ENCODE data around the gene NXPH3.

The NXPH3 gene

DNA sequence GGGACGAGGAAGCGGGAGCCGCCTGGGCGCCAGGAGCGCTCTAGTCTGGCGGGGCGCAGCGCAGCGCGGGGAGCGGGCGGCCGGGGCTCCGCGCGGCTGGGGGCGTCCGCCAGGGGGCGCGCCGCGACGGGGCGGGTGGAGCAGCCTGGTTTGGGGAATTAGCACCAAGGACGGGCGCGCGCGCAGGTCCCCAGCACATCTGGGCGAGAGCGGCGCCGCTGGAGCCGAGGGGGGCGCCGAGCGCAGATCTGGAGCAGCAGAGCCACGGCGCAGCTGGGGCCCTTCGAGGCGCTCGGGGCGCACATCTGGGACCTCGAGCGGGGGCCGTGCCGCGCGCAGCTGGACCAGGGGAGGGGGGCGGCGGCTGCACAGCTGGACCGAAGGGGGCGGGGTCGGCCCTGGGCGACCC, at the start of gene NXPH3:
NXPH3 (plus strand) TSS at position 193 of the 409 bp plus-strand sequence. CDS start 349 bp downstream, outside the sequence.
- peak within 1 kb of the TSS; percentile 40 for H3K4me3 ChIP-seq (ENCODE audit: low read depth, low read length)
- DNase-seq (ENCODE audit: low read depth): no peak
- TF ChIP-seq, protein P1, sequence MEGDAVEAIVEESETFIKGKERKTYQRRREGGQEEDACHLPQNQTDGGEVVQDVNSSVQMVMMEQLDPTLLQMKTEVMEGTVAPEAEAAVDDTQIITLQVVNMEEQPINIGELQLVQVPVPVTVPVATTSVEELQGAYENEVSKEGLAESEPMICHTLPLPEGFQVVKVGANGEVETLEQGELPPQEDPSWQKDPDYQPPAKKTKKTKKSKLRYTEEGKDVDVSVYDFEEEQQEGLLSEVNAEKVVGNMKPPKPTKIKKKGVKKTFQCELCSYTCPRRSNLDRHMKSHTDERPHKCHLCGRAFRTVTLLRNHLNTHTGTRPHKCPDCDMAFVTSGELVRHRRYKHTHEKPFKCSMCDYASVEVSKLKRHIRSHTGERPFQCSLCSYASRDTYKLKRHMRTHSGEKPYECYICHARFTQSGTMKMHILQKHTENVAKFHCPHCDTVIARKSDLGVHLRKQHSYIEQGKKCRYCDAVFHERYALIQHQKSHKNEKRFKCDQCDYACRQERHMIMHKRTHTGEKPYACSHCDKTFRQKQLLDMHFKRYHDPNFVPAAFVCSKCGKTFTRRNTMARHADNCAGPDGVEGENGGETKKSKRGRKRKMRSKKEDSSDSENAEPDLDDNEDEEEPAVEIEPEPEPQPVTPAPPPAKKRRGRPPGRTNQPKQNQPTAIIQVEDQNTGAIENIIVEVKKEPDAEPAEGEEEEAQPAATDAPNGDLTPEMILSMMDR (IDR thresholded peaks at IDR 0.05; ENCODE audit: low read depth, low read length, missing control alignments): peak; percentile 48

DNA sequence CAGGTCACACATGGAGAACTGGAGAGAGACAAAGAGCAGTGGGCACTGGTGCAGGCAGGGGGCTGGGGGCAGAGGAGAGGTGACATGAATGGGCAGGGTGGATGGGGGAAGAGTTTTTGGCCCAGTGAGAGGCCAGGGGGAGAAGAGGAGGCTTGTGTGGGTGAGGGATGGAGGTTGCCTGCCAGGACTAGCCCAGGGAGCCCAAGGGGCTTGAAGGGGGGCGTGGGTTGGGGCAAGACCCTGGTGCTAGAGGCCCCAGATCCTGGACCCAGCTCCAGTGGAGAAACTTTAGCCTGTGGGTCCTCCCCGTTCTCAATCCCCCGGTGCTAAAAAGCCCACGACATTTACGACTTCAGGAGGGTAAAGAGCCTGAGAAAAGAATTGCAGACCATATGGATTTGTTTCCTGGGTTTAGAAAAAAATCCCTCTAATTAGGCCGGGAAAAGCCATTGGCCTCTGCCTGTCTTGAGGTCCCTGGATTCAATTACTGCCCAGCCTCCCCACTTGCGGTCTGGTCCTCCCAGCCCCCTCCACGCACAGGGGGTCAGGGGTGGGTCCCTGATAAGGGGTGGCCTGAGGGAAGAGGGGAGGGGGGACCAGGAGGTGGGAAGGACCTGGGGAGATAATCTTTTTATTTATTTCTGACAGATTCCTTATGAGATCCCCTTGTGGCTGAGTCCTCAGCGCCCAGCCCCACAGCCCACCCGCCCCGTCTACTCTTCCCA, 47.6 kb upstream of the NXPH3 start:
- H3K4me3 ChIP-seq (ENCODE audit: low read depth, low read length): no peak overlapping the region
- TF ChIP-seq, protein P1 (IDR thresholded peaks at IDR 0.05; ENCODE audit: low read depth, low read length, missing control alignments): no peak
- DNase-seq (ENCODE audit: low read depth): no peak

DNA sequence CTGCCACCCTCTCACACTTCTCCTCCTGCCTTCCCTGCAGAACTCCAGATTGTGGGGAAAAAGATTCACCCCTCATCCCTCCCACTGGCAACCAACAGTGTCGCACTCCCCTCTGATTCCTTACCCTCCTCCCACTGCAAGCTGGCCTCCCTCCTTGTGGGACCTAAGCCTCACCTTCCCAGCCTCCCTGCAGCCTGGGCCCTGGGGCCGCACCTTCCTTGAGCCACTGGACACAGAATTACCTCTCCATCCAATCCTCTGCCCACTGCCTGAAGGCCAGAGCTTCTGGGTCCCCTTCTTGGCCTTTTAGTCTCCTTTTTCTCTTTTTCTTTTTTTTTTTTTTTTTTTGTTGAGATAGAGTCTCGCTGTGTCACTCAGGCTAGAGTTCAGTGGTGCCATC, 46.7 kb upstream of the NXPH3 start:
- TF ChIP-seq, protein P1 (IDR thresholded peaks at IDR 0.05; ENCODE audit: low read depth, low read length, missing control alignments): no peak
- no peak for DNase-seq (ENCODE audit: low read depth)
- no peak overlapping the region for H3K4me3 ChIP-seq (ENCODE audit: low read depth, low read length)

DNA sequence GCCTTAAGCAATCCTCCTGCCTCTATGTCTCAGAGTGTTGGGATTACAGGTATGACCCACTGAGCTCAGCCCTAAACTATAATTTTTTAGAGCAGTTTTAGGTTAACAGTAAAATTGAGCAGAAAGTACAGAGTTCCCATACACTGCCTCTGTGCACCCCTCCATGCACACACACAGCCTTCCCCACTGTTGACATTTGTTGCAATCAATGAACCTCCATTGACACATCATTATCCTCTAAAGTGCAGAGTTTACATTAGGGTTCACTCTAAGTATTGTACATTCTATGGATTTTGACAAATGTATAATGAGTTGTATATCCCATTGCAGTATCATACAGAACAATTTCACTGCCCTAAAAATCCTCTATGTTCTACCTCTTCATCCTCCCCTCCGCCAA, 45.6 kb upstream of the NXPH3 start:
- TF ChIP-seq, protein P1 (IDR thresholded peaks at IDR 0.05; ENCODE audit: low read depth, low read length, missing control alignments): no peak
- no peak overlapping the region for H3K4me3 ChIP-seq (ENCODE audit: low read depth, low read length)

DNA sequence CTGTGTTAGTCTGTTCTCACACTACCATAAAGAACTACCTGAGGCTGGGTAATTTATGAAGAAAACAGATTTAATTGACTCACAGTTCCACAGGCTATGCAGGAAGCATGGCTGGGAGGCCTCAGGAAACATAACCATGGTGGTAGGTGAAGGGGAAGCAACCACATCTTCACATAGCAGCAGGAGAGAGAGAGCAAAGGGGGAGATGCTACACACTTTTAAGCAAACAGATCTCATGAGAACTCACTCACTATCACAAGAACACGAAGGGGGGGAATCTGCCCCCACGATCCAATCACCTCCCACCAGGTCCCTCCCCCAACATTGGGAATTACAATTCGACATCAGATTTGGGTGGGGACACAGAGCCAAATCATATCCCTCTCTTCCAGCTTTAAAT, 31.8 kb upstream of the NXPH3 start:
- H3K4me3 ChIP-seq (ENCODE audit: low read depth, low read length): no peak overlapping the region
- TF ChIP-seq, protein P1 (IDR thresholded peaks at IDR 0.05; ENCODE audit: low read depth, low read length, missing control alignments): no peak
- DNase-seq (ENCODE audit: low read depth): no peak

More for the DNA sequence above, 45.6 kb upstream of the NXPH3 start:
- DNase-seq (ENCODE audit: low read depth): no peak

DNA sequence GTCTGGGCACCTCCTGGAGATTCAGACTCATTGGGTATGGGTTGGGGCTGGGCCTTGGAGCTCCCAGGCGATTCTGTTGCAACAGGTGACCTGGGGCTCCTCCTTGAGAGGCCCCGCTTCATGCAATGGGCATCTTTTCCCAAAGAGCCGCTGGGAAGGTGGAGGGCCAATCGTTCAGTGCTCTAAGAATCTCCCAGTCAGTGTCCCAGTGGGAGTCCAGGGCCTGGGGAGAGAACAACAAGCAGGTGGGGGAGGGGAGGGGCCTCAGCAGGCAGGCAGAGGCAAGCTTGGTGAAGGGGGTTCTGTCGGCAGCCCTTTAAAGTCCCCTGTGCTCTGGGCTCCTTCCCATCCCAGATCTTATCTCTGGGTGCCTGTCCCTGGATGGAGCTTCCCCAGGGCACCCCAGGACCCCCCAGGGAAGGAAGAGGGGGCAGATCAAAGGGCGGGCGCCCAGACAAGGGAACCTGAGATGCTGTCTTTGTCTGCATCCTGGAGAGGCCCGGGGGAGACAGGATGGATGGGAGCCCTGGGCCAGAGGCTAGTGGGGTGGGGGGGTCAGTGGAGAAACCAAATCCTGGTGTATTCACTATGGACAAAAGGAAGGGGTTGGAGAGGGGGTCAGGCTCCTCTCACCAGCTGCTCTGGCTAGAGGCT, 30.5 kb upstream of the NXPH3 start:
- DNase-seq (ENCODE audit: low read depth): no peak
- no peak overlapping the region for H3K4me3 ChIP-seq (ENCODE audit: low read depth, low read length)
- TF ChIP-seq, protein P1 (IDR thresholded peaks at IDR 0.05; ENCODE audit: low read depth, low read length, missing control alignments): no peak

Measured in GM12864 (cell line).